Measurements from ENCODE around the gene PRPF6. TPM values are rescaled to one million over a fixed set of nuclear protein-coding genes. Genes with fewer than 3 reads are reported as not detected.

PRPF6 gene
- total RNA-seq, 6 donors from 2014 or later: 60.5 to 113 (median 68.0) TPM

DNA sequence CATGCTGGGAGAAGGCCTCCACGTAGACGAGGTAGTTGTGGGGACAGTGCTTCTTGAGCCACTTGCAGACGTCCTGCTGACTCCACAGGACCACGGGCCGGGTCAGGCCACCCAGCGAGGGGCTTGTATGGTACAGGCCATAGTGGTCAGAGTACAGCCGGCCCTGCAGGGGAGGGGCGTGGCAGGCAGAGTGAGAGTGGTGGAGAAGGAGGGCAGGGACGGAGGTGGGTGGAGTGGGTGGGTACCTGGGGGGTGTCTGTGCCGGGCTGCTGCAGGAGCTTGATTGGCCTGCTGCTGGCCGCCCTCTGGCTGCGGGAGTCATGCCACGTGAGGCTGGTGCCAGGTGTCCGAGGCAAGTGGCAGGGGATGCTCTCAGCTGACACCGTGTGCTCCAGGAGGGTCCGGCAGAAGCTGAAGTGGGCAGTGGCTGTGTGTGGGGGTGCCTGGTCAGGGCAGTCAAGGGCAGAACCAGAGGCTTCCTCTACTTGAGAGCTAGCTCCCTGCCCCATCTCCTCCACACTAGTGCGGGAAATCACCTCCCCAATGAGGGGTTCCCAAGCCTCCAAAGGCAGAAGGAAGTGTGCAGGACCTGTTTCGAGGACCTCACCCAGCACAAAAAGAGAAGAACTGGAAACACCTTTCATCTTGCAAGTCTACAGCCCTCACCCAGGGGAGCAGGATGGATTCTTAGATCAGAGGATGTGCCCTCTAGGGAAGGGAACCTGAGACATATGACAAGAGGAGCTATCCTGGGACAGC, 3.8 kb upstream of the PRPF6 start:
- Histone ChIP-seq H3K27me3 (no peaks in the 10 kb centered on the region), H3K9me3 (no peaks in the 10 kb centered on the region), H3K27ac (peak overlapping the region in 1 of 4 donors; percentile 30), H3K36me3 (no peaks in the 10 kb centered on the region), H3K4me3 (no peak overlapping the region), H3K4me1 (peaks cover 37 to 58% (median 44%) of the 10 kb centered on the region in 4 donors)
- TF ChIP-seq, protein P1, sequence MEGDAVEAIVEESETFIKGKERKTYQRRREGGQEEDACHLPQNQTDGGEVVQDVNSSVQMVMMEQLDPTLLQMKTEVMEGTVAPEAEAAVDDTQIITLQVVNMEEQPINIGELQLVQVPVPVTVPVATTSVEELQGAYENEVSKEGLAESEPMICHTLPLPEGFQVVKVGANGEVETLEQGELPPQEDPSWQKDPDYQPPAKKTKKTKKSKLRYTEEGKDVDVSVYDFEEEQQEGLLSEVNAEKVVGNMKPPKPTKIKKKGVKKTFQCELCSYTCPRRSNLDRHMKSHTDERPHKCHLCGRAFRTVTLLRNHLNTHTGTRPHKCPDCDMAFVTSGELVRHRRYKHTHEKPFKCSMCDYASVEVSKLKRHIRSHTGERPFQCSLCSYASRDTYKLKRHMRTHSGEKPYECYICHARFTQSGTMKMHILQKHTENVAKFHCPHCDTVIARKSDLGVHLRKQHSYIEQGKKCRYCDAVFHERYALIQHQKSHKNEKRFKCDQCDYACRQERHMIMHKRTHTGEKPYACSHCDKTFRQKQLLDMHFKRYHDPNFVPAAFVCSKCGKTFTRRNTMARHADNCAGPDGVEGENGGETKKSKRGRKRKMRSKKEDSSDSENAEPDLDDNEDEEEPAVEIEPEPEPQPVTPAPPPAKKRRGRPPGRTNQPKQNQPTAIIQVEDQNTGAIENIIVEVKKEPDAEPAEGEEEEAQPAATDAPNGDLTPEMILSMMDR (IDR thresholded peaks at IDR 0.05): no peak
- 91 to 92% methylated on average over 17 to 18 of the region's 18 CpGs for WGBS, 2 donors
- ATAC-seq (ENCODE audit: low FRiP score in 2 of 2) (no peak), DNase-seq (peak in 1 of 2 donors; percentile 74)

DNA sequence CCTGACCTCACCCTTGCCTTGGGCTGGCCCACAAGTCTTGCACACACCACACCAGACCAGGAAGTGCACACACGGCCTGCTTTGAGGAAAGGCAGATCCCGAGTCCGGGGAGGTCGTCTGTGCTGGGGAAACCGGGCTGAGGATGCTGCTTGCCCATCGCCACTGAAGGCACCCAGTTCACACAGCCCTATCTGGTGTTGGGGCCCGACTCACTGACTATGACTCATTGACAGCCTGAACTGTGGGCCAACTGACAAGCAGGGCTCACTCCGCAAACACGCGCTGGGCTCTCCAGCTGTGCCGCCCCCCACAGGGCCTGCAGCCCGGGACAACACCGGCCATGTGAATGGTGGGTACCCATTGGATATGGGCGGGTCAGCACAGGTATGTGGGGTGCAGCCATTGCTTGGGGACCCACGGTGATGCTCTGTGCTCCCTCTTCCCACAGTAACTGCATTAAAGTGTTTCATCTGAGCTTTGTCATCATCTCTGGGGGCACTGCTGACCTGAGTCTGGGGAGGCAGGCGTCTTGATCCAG, 3.1 kb upstream of the PRPF6 start:
- Histone ChIP-seq H3K4me1 (peaks cover 42 to 59% (median 50%) of the 10 kb centered on the region in 4 donors), H3K36me3 (peaks cover 0 to under 1% (median 0%) of the 10 kb centered on the region in 4 donors)

GRCh38 chr20:63978319-63979228, 2.4 kb upstream of the PRPF6 start:
- Histone ChIP-seq H3K27me3 (no peaks in the 10 kb centered on the region), H3K36me3 (peaks cover 0 to 7% (median 1%) of the 10 kb centered on the region in 4 donors), H3K27ac (peak overlapping the region; percentile 74 to 90 (median 82)), H3K9me3 (no peaks in the 10 kb centered on the region), H3K4me3 (peak overlapping the region; percentile 55 to 96 (median 68)), H3K4me1 (peaks cover 34 to 57% (median 47%) of the 10 kb centered on the region in 4 donors)
- WGBS, 2 donors: 6 to 22% methylated on average over 7 to 50 of the region's 52 CpGs
- peak in 1 of 4 donors; percentile 53 for TF ChIP-seq POLR2A (IDR thresholded peaks at IDR 0.05)
- TF ChIP-seq POLR2AphosphoS5 (IDR thresholded peaks at IDR 0.05): peak; percentile 19 to 57
- TF ChIP-seq EP300 (IDR thresholded peaks at IDR 0.05): no peak
- TF ChIP-seq, protein P1 (IDR thresholded peaks at IDR 0.05): peak in 1 of 6 experiments; percentile 12
- peak; percentile 23 to 28 for ATAC-seq (ENCODE audit: low FRiP score in 2 of 2)
- DNase-seq: peak; percentile 89 to 93

More for the DNA sequence above, 3.1 kb upstream of the PRPF6 start:
- H3K27me3 ChIP-seq: no peaks in the 10 kb centered on the region
- TF ChIP-seq EP300 (IDR thresholded peaks at IDR 0.05) (no peak), POLR2AphosphoS5 (IDR thresholded peaks at IDR 0.05) (no peak), POLR2A (IDR thresholded peaks at IDR 0.05) (no peak)
- TF ChIP-seq, protein P1 (IDR thresholded peaks at IDR 0.05): no peak
- ATAC-seq (ENCODE audit: low FRiP score in 2 of 2) (no peak), DNase-seq (peak in 1 of 2 donors; percentile 76)
- H3K9me3 ChIP-seq: no peaks in the 10 kb centered on the region
- 79 to 100% methylated on average over 1 to 16 of the region's 16 CpGs for WGBS, 2 donors
- no peak overlapping the region for H3K4me3 ChIP-seq
- peak overlapping the region in 3 of 4 donors; percentile 30 to 84 (median 74) for H3K27ac ChIP-seq

- H3K9me3 ChIP-seq: no peaks in the 10 kb centered on the region
- DNase-seq: no peak
These were observed 1.7 kb upstream of the PRPF6 start for GRCh38 chr20:63979229-63979556.

More at GRCh38 chr20:63979229-63979556, 1.7 kb upstream of the PRPF6 start:
- H3K27me3 ChIP-seq: no peaks in the 10 kb centered on the region
- H3K36me3 ChIP-seq: peaks cover 0 to 13% (median 5%) of the 10 kb centered on the region in 4 donors
- peak overlapping the region; percentile 74 to 90 (median 82) for H3K27ac ChIP-seq
- no peak for ATAC-seq (ENCODE audit: low FRiP score in 2 of 2)
- WGBS, 2 donors: no CpG with 5 or more reads among the region's 47 CpGs
- TF ChIP-seq POLR2AphosphoS5 (IDR thresholded peaks at IDR 0.05) (no peak), EP300 (IDR thresholded peaks at IDR 0.05) (no peak), POLR2A (IDR thresholded peaks at IDR 0.05) (no peak)
- TF ChIP-seq, protein P1 (IDR thresholded peaks at IDR 0.05): no peak
- H3K4me3 ChIP-seq: peak overlapping the region; percentile 55 to 96 (median 68)
- H3K4me1 ChIP-seq: peaks cover 31 to 51% (median 41%) of the 10 kb centered on the region in 4 donors

All from upper lobe of left lung (tissue), 6 donors.